Tibial nerve (tissue), 4 donors: ENCODE data around the gene MCHR2. TPM values are rescaled to one million over a fixed set of nuclear protein-coding genes. Genes with fewer than 3 reads are reported as not detected.

ENCODE experiments used
- DNase-seq, 2 donors: peaks; one replicate each; pipeline ENCODE4 v3.0.0-alpha.2; 2019; ENCODE audit warnings: low spot score in 2 of 2
- H3K27ac ChIP-seq, 4 donors: fragments of 200-600 bp; sonication (generic) in 3 of 4; one replicate each; pipeline ENCODE4 v1.5.1; 2017 to 2019; ENCODE audit warnings: mild to moderate bottlenecking in 1 of 4
- H3K27me3 ChIP-seq, 2 donors: fragments of 200-600 bp; sonication (generic) in 1 of 2; one replicate each; pipeline versions ENCODE4 v1.5.1 to v1.6.0; 2017 to 2019
- H3K36me3 ChIP-seq, 3 donors: fragments of 200-600 bp; sonication (generic); one replicate each; pipeline ENCODE4 v1.5.1; 2018 to 2019
- H3K4me1 ChIP-seq, 4 donors: fragments of 200-600 bp; sonication (generic) in 3 of 4; one replicate each; pipeline ENCODE4 v1.5.1; 2017 to 2019
- H3K4me3 ChIP-seq, 4 donors: fragments of 200-600 bp; sonication (generic) in 3 of 4; one replicate each; pipeline ENCODE4 v1.5.1; 2017 to 2019; ENCODE audit warnings: mild to moderate bottlenecking in 1 of 4, moderate library complexity in 1 of 4
- H3K9me3 ChIP-seq, 4 donors: fragments of 200-600 bp; sonication (generic) in 3 of 4; one replicate each; pipeline ENCODE4 v1.5.1; 2017 to 2019
- EP300 ChIP-seq, 2 donors: sonication (generic); formaldehyde crosslinking; IDR thresholded peaks; one replicate each; pipeline ENCODE4 v1.6.1; 2017; ENCODE audit warnings: antibody characterized with exemption in 2 of 2, mild to moderate bottlenecking in 1 of 2
- POLR2A ChIP-seq, 2 donors: fragments of 450-650 bp; IDR thresholded peaks; one replicate each; pipeline ENCODE4 v1.6.1; 2017; ENCODE audit warnings: antibody characterized with exemption in 2 of 2, mild to moderate bottlenecking in 2 of 2, moderate library complexity in 2 of 2
- WGBS, 2 donors: methylation state at CpG; one replicate each; pipeline ENCODE4 v1.1.5; 2018; 5-methylcytosine and 5-hydroxymethylcytosine counted together
- total RNA-seq, 4 donors: library from RNA; depleted of rRNA; stranded (reverse); fragments of >200 nt; gene quantifications; one replicate each; pipeline ENCODE4 v1.1.0, GENCODE V29; 2016
- TF ChIP-seq, protein P1 (sequence below), 5 experiments: fragments of 200-600 bp in 3 of 5; fragments of 450-650 bp in 2 of 5; sonication (generic) in 3 of 5; IDR thresholded peaks; one replicate each; pipeline ENCODE4 v1.5.1; 2016 to 2019; ENCODE audit warnings: antibody characterized with exemption in 5 of 5, mild to moderate bottlenecking in 3 of 5, moderate library complexity in 2 of 5

The MCHR2 gene
- total RNA-seq, 4 donors from 2014 or later, result not detected

DNA sequence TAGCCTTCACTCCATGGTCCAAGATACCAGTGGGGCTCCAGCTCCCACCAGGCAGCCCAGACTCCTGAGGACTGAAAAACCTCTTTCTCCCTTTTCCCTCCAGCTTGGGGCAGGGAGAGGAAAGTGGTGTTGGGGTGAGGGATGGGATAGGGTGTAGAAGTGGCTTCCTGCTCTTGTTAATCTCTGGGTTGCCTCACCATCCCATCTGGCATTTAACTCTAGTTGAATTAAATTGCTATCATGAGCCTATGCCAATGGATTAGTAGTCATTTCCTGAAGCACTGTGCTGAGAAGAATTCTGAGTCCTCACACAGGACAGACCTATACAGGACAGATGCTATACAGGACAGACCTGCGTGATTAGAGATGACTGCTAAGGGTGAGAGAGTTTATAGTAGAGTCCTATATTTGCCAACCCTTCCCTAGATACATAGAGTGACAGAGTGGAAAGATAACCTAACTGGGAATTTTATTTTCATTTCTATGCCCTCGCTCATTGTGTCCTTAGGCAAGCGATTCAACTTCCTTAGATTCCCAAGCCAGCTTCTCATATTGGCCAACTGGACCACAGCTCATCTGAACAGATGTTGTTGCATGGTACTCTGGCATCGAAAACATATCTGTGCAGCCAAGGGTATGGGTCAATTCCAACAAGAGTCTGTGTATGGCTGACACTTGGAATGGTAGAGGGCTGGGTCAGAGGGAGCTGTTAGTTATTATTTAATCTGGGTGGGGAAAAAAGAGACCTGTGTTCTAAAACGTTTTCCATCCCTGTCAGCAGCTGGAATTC, 42.8 kb downstream of the MCHR2 start:
- no peaks in the 10 kb centered on the region for H3K4me1 ChIP-seq
- H3K27ac ChIP-seq, result no peak overlapping the region
- 79 to 85% methylated on average over 5 of the region's 5 CpGs for WGBS, 2 donors
- H3K36me3 ChIP-seq, result no peaks in the 10 kb centered on the region
- no peak for DNase-seq
- H3K4me3 ChIP-seq, result no peak overlapping the region
- TF ChIP-seq, protein P1, sequence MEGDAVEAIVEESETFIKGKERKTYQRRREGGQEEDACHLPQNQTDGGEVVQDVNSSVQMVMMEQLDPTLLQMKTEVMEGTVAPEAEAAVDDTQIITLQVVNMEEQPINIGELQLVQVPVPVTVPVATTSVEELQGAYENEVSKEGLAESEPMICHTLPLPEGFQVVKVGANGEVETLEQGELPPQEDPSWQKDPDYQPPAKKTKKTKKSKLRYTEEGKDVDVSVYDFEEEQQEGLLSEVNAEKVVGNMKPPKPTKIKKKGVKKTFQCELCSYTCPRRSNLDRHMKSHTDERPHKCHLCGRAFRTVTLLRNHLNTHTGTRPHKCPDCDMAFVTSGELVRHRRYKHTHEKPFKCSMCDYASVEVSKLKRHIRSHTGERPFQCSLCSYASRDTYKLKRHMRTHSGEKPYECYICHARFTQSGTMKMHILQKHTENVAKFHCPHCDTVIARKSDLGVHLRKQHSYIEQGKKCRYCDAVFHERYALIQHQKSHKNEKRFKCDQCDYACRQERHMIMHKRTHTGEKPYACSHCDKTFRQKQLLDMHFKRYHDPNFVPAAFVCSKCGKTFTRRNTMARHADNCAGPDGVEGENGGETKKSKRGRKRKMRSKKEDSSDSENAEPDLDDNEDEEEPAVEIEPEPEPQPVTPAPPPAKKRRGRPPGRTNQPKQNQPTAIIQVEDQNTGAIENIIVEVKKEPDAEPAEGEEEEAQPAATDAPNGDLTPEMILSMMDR (IDR thresholded peaks at IDR 0.05), result no peak
- TF ChIP-seq POLR2A (IDR thresholded peaks at IDR 0.05) (no peak), EP300 (IDR thresholded peaks at IDR 0.05) (no peak)
- no peaks in the 10 kb centered on the region for H3K27me3 ChIP-seq
- H3K9me3 ChIP-seq, result no peaks in the 10 kb centered on the region

DNA sequence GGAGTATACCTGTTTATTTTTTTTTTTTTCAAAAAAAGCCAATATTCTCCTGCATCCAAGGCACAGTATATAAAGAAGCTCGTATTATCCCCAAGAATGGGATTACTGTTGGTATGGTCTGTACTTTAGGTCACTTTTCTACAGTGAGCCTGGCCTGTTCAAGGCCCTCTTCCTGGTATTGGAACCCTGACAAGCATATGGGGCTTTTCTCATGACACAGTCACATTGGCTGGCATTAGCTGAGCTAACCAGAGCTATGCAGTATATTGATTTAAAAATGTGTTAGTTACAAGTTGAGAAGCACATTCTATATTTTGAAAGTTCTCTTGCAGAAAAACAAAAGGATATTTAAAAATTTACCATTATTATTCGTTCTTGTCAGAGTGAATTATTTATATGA, 48.0 kb downstream of the MCHR2 start:
- H3K27me3 ChIP-seq, result no peaks in the 10 kb centered on the region
- TF ChIP-seq POLR2A (IDR thresholded peaks at IDR 0.05) (no peak), EP300 (IDR thresholded peaks at IDR 0.05) (no peak)
- H3K9me3 ChIP-seq, result no peaks in the 10 kb centered on the region
- H3K4me1 ChIP-seq, result no peaks in the 10 kb centered on the region
- H3K36me3 ChIP-seq, result no peaks in the 10 kb centered on the region
- no peak overlapping the region for H3K27ac ChIP-seq
- no peak overlapping the region for H3K4me3 ChIP-seq
- 77 to 83% methylated on average over 2 of the region's 2 CpGs for WGBS, 2 donors
- no peak for DNase-seq

DNA sequence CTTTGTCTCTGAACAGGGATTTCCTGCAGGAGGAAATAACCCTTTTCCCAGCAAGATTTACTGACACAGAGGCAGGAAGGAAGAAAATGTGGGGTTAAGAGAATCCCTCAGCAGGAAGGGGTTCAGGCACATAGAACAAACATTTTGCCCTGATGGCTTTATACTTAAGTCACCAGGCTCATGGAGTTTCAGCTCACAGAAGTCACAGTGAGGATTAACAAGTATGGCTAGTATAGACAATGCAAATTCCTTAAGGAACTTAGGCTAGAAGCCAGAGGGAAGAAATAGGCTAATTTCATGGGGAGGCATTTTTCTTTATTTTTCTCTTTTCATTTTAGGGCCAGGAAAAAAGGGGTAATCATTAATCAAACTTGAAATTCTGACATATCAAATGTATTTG, 50.2 kb downstream of the MCHR2 start:
- TF ChIP-seq EP300 (IDR thresholded peaks at IDR 0.05), result no peak
- TF ChIP-seq, protein P1 (IDR thresholded peaks at IDR 0.05), result no peak
- no peak for TF ChIP-seq POLR2A (IDR thresholded peaks at IDR 0.05)
- H3K27me3 ChIP-seq, result no peaks in the 10 kb centered on the region
- DNase-seq, result no peak
- no peak overlapping the region for H3K4me3 ChIP-seq
- H3K4me1 ChIP-seq, result no peaks in the 10 kb centered on the region
- H3K27ac ChIP-seq, result no peak overlapping the region
- no peaks in the 10 kb centered on the region for H3K36me3 ChIP-seq
- H3K9me3 ChIP-seq, result peaks cover 0 to 8% (median 0%) of the 10 kb centered on the region in 4 donors

DNA sequence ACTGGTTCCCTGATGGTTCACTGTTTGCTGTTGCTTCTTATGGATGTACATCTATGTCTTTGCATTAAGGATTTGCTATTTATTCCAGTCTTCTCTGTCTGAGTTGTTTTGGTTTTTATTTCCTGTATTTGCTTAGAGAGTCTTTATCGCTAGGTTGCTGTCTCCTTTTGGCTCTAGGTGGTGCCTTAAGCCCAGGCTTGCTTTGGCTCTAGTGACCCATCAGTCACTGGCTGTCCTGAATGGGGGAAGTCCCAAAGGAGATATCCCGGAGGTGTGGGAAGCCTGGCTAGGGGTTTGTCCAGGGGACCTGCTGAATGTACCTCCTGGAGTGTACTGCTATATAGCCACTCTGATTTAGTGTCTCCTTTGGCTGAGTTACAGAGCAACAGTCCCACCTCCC, 53.4 kb downstream of the MCHR2 start:
- DNase-seq, result no peak
- Histone ChIP-seq H3K4me1 (no peaks in the 10 kb centered on the region), H3K9me3 (peaks cover 0 to 8% (median 0%) of the 10 kb centered on the region in 4 donors), H3K27ac (no peak overlapping the region), H3K4me3 (no peak overlapping the region), H3K27me3 (no peaks in the 10 kb centered on the region), H3K36me3 (no peaks in the 10 kb centered on the region)
- TF ChIP-seq, protein P1 (IDR thresholded peaks at IDR 0.05), result no peak
- TF ChIP-seq EP300 (IDR thresholded peaks at IDR 0.05) (no peak), POLR2A (IDR thresholded peaks at IDR 0.05) (no peak)
- 81 to 86% methylated on average over 2 of the region's 2 CpGs for WGBS, 2 donors

DNA sequence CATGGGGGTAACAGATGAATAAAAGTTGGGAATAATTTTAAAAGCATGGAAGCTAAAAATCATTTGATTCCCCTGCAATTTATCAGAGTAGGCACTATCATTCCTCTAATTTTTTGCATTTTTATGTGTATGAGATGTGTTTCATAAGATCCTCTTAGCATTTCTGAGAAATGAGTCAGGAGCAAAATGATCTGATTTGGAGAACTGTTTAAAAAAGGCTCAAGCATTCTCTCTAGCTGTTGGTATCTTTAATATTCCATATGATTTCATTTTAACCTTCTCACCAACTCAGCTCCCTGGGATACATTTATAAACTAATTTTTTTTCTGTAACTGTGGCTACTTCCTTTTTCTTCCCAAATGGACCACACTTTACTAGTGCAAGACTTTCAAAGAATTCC, 60.9 kb downstream of the MCHR2 start:
- peaks cover 0 to 7% (median 0%) of the 10 kb centered on the region in 4 donors for H3K9me3 ChIP-seq
- TF ChIP-seq EP300 (IDR thresholded peaks at IDR 0.05) (no peak), POLR2A (IDR thresholded peaks at IDR 0.05) (no peak)
- TF ChIP-seq, protein P1 (IDR thresholded peaks at IDR 0.05), result no peak
- no peak overlapping the region for H3K4me3 ChIP-seq
- no peak for DNase-seq
- H3K27me3 ChIP-seq, result no peaks in the 10 kb centered on the region
- H3K27ac ChIP-seq, result no peak overlapping the region
- H3K4me1 ChIP-seq, result no peaks in the 10 kb centered on the region
- H3K36me3 ChIP-seq, result no peaks in the 10 kb centered on the region
